ENCODE measurements around the gene GUCA1C.

GUCA1C gene

DNA sequence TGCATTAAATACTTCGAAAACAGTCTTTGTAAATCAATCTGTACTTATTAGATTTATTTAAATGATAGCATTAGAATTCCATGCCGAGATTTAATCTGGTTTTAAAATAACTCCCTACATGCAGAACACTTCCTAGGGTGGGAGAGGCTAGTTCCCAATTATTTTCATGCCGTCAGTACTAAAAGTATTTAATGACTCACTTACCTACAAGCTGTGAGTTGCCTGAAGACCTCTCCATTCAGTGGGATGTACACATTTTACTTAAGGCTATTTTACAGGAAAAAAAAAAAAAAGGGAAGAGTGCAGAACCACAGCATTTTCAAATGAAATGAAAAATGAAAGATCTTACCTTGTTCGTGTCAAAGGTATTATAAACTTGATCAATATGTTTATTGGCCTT lies 469 bp downstream of the GUCA1C start:
- Histone ChIP-seq H3K4me3 (ENCODE audit: insufficient read depth, low read depth, low read length) (no peak overlapping the region), H3K9me3 (ENCODE audit: control insufficient read depth, low read length) (no peaks in the 10 kb centered on the region), H3K27ac (ENCODE audit: insufficient read depth, low read depth, low read length, poor library complexity, severe bottlenecking) (no peak overlapping the region), H3K4me1 (ENCODE audit: control insufficient read depth, insufficient read depth, low read length) (no peaks in the 10 kb centered on the region), H3K36me3 (ENCODE audit: control insufficient read depth, insufficient read depth, low read length) (no peaks in the 10 kb centered on the region), H3K27me3 (ENCODE audit: control insufficient read depth, insufficient read depth, low read length, poor library complexity, severe bottlenecking) (no peaks in the 10 kb centered on the region)
- WGBS, 2 experiments, result 93 to 95% methylated on average over 2 to 3 of the region's 4 CpGs

DNA sequence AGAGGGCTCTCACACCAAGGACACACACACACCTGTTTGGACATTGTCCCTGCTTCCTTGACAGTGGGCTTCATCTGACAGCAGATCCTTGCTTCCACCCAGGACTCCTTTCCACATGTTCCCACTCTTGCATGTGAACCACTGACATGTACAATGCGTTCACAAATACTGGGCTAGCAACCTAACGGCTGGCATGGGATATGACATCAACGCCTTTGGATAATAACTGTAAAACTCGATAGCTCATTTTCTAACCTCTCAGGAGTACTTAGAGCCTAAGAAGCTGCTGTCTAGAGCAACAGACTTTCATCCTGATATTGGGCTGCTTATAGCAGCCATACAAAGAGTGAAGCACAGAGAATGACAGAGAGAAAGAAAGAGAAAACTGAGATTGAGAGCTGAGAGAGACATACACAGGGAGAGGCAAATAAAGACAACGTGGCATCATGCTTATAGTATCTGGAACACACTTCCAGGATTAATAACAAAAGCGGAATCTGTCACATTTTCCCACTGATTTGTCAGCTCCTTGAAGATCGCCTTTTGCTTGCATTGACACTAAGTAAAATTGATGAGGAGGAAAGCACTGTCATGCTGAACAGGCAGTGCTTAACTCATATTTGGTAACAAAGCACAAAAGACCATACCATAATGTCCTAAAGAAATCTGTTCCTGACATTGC lies 1.7 kb downstream of the GUCA1C start:
- Histone ChIP-seq H3K4me1 (ENCODE audit: control insufficient read depth, insufficient read depth, low read length) (no peaks in the 10 kb centered on the region), H3K9me3 (ENCODE audit: control insufficient read depth, low read length) (no peaks in the 10 kb centered on the region), H3K36me3 (ENCODE audit: control insufficient read depth, insufficient read depth, low read length) (no peaks in the 10 kb centered on the region), H3K27ac (ENCODE audit: insufficient read depth, low read depth, low read length, poor library complexity, severe bottlenecking) (no peak overlapping the region), H3K4me3 (ENCODE audit: insufficient read depth, low read depth, low read length) (no peak overlapping the region), H3K27me3 (ENCODE audit: control insufficient read depth, insufficient read depth, low read length, poor library complexity, severe bottlenecking) (no peaks in the 10 kb centered on the region)
- 88 to 91% methylated on average over 7 of the region's 7 CpGs for WGBS, 2 experiments

DNA sequence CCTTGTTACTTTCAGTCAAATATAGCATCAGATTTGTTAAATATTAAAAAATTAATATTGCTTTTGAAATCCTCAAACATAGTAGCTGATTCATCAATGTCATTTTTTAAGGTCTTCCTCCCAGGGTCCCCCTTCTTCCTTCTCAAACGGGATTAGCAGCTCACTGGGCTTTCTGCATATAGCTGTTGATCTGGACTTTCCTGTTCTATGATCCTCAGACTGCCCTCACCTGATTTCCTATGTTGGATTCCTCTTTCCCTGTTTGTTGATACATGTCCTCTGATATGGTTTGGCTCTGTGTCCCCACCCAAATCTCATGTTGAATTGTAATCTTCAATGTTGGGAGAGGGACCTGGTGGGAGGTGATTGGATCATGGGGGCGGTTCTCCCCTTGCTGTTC lies 5.8 kb downstream of the GUCA1C start:
- Histone ChIP-seq H3K9me3 (ENCODE audit: control insufficient read depth, low read length) (no peaks in the 10 kb centered on the region), H3K27me3 (ENCODE audit: control insufficient read depth, insufficient read depth, low read length, poor library complexity, severe bottlenecking) (no peaks in the 10 kb centered on the region), H3K36me3 (ENCODE audit: control insufficient read depth, insufficient read depth, low read length) (no peaks in the 10 kb centered on the region), H3K4me3 (ENCODE audit: insufficient read depth, low read depth, low read length) (no peak overlapping the region), H3K27ac (ENCODE audit: insufficient read depth, low read depth, low read length, poor library complexity, severe bottlenecking) (no peak overlapping the region), H3K4me1 (ENCODE audit: control insufficient read depth, insufficient read depth, low read length) (no peaks in the 10 kb centered on the region)
- 90 to 93% methylated on average over 2 of the region's 2 CpGs for WGBS, 2 experiments

DNA sequence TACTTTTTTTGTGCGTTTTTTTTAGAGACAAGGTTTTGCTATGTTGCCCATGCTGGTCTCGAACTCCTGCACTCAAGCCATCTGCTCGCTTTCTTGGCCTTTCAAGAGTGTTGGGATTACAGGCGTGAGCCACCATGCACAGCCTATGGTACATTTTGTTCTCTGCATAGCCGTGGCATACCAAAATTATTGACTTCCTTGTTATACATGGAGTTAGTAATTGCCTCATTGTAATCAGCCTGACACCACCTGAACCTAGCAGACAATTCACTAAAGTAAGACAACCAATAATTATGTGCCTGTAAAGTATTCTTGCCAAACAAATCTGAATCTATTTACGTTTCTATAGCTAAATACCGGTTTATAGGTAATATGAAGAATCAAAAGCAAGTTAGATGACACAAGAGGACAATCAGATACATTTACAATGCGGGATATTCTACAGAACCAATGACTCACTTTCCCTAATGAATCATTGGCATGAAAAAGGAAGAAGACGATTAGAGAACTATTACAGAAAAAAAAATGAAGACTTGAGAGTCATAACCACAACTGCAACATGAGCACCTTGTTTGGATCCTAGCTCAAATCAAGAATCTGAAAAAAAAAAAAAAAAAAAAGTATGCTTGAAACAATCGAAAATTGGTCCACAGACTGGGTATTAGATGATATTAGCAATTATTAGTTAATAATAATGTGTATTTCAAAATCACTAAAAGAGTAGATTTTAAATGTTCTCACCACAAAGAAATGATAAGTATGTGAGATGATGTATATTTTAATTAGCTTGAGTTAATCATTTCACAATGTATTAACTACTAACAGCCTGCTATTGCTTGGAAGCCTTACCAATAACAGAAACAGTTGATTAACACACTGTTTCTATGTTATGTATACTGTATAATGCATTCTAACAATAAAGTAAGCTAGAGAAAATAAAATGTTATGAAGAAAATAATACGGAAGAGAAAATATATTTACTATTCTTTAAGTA lies 7.1 kb downstream of the GUCA1C start:
- 91 to 96% methylated on average over 6 to 8 of the region's 11 CpGs for WGBS, 2 experiments
- Histone ChIP-seq H3K27ac (ENCODE audit: insufficient read depth, low read depth, low read length, poor library complexity, severe bottlenecking) (no peak overlapping the region), H3K27me3 (ENCODE audit: control insufficient read depth, insufficient read depth, low read length, poor library complexity, severe bottlenecking) (no peaks in the 10 kb centered on the region), H3K36me3 (ENCODE audit: control insufficient read depth, insufficient read depth, low read length) (no peaks in the 10 kb centered on the region), H3K4me3 (ENCODE audit: insufficient read depth, low read depth, low read length) (no peak overlapping the region), H3K9me3 (ENCODE audit: control insufficient read depth, low read length) (no peaks in the 10 kb centered on the region), H3K4me1 (ENCODE audit: control insufficient read depth, insufficient read depth, low read length) (no peaks in the 10 kb centered on the region)

DNA sequence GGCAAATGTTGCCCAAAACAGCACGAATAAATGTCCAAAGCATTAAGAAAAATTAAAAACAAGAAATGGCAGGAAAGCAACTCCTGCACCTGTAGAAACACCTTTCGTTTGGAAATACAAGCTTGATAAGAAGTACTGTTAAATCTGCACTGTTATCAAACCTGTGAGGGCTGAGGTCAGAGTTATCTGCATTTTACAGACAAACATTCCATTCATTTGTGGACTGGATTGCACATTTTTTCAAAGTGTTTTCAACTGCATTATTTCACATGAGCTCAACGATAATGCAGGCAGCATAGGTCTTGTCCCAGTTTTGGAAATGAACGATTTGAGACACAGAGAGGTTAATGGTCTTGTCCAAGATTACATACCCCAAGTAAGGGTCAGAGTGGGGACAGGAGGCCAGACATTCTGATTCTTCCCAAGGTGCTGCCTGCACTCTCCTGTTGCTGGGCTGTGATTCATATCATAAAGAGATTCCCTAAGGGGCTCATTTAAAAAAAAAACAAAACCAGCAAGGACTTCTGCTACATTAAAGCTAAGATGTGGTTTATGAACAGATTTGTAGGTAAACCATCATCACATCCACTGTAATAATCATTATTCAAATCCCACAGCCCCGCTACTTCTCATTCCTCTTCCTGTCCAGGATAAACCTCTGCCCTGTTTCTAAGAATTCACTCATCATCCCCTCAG lies 13.0 kb downstream of the GUCA1C start:
- Histone ChIP-seq H3K9me3 (ENCODE audit: control insufficient read depth, low read length) (no peaks in the 10 kb centered on the region), H3K27me3 (ENCODE audit: control insufficient read depth, insufficient read depth, low read length, poor library complexity, severe bottlenecking) (no peaks in the 10 kb centered on the region), H3K4me1 (ENCODE audit: control insufficient read depth, insufficient read depth, low read length) (no peaks in the 10 kb centered on the region), H3K27ac (ENCODE audit: insufficient read depth, low read depth, low read length, poor library complexity, severe bottlenecking) (no peak overlapping the region), H3K36me3 (ENCODE audit: control insufficient read depth, insufficient read depth, low read length) (no peaks in the 10 kb centered on the region), H3K4me3 (ENCODE audit: insufficient read depth, low read depth, low read length) (no peak overlapping the region)
- WGBS, 2 experiments, result 88 to 92% methylated on average over 5 of the region's 5 CpGs

DNA sequence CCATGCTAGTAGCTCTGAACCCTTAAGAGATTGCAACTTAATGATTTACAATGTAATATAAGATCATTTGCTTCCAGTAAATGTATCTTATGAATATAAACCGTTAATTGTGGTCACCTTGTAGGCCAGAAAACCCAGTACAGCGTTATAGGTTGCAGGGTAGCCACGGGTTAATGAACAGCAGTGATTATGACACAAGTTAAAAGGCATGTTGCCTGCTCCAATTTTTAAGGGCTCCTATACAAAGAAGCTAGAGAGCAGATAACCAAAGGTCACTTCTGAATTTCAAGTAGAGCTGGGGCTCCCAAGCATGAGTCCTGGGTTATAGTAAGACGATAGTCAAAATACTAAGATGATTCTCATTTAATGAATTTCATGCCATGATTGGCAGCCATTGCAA lies 13.5 kb downstream of the GUCA1C start:
- Histone ChIP-seq H3K4me3 (ENCODE audit: insufficient read depth, low read depth, low read length) (no peak overlapping the region), H3K27me3 (ENCODE audit: control insufficient read depth, insufficient read depth, low read length, poor library complexity, severe bottlenecking) (no peaks in the 10 kb centered on the region), H3K36me3 (ENCODE audit: control insufficient read depth, insufficient read depth, low read length) (no peaks in the 10 kb centered on the region), H3K27ac (ENCODE audit: insufficient read depth, low read depth, low read length, poor library complexity, severe bottlenecking) (no peak overlapping the region), H3K9me3 (ENCODE audit: control insufficient read depth, low read length) (no peaks in the 10 kb centered on the region), H3K4me1 (ENCODE audit: control insufficient read depth, insufficient read depth, low read length) (no peaks in the 10 kb centered on the region)
- WGBS, 2 experiments, result 80 to 84% methylated on average over 4 of the region's 4 CpGs

DNA sequence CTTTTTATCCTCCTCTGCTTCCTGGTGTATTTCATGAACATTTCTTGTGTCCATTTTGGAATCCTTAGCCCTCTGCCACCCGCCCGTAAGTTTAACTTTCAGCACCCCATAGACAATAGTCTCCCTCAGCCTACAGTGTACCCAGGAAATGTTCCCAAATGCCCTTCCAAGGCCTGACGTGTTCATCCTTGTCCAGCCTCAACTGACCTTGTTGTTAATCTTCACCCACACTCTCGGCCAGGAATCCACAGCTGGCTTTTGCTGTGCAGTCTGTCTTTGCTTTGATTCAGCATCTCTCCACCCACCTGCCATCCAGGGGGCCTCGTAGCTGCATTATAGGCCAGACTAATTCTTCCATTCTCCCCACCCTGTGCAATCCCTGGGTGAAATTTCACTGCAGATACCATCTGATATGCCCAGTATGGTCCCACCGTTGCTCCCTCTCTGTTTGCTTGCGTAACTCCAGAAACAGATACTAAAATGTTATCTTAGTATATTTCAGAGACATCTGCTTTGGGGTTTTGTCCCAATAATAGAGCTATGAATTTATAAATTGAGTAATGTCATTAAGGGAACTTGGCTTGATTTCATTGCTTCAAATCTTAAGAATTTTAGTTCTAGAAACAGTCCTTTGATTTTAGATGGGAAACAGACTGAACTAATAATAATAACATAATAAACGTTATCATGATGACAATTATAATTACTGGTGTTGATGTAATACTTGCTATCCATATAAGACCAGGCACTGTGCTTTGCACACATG lies 16.6 kb downstream of the GUCA1C start:
- WGBS, 2 experiments, result 81 to 86% methylated on average over 6 to 7 of the region's 8 CpGs

DNA sequence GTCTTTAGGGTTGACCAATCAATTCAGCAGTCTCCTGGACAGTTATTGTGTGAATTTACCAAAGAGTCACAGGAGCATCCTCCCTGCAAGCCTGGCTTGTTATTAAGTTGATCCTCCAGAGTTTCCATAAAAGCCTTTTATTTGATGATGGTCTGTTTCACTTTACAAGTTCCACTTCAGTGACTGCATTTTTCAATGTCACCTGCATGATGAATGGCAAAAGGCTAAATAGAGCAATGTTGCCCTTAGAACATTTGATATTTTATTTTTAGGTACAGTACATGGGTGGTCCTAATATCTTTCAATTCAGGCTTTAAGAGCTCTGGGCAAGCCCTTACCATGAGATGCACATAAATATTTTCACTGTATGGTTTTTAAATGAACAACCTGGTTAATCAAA lies 22.6 kb downstream of the GUCA1C start:
- no peak overlapping the region for H3K27ac ChIP-seq (ENCODE audit: insufficient read depth, low read depth, low read length, poor library complexity, severe bottlenecking)
- no peaks in the 10 kb centered on the region for H3K27me3 ChIP-seq (ENCODE audit: control insufficient read depth, insufficient read depth, low read length, poor library complexity, severe bottlenecking)

More for the DNA sequence above, 16.6 kb downstream of the GUCA1C start:
- H3K36me3 ChIP-seq (ENCODE audit: control insufficient read depth, insufficient read depth, low read length), result no peaks in the 10 kb centered on the region
- H3K4me3 ChIP-seq (ENCODE audit: insufficient read depth, low read depth, low read length), result no peak overlapping the region
- H3K4me1 ChIP-seq (ENCODE audit: control insufficient read depth, insufficient read depth, low read length), result no peaks in the 10 kb centered on the region
- H3K27me3 ChIP-seq (ENCODE audit: control insufficient read depth, insufficient read depth, low read length, poor library complexity, severe bottlenecking), result no peaks in the 10 kb centered on the region
- H3K27ac ChIP-seq (ENCODE audit: insufficient read depth, low read depth, low read length, poor library complexity, severe bottlenecking), result no peak overlapping the region
- H3K9me3 ChIP-seq (ENCODE audit: control insufficient read depth, low read length), result no peaks in the 10 kb centered on the region

DNA sequence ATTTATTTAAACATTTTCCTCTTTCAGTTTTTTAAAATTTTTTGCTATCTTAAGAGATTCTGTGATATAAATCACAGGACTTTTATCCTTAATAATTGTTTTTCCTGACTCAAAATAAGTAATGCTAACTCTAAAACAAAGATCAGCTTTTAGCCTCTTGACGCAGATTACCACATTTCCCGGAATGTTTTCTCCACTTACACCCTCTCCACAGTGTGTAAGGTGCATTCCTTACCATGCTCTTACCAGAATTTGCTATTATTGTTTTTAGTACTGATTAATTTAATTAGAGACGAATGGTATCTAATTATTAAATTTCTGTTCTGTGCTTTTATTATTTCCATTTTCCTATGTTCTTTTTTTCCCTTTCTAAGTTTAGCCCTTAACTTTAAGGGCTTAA lies 34.8 kb downstream of the GUCA1C start:
- Histone ChIP-seq H3K4me1 (ENCODE audit: control insufficient read depth, insufficient read depth, low read length) (no peaks in the 10 kb centered on the region), H3K36me3 (ENCODE audit: control insufficient read depth, insufficient read depth, low read length) (no peaks in the 10 kb centered on the region), H3K27me3 (ENCODE audit: control insufficient read depth, insufficient read depth, low read length, poor library complexity, severe bottlenecking) (no peaks in the 10 kb centered on the region), H3K9me3 (ENCODE audit: control insufficient read depth, low read length) (no peaks in the 10 kb centered on the region), H3K4me3 (ENCODE audit: insufficient read depth, low read depth, low read length) (no peak overlapping the region), H3K27ac (ENCODE audit: insufficient read depth, low read depth, low read length, poor library complexity, severe bottlenecking) (no peak overlapping the region)
- WGBS, 2 experiments, result 96 to 100% methylated on average over 2 of the region's 3 CpGs

More for the DNA sequence above, 22.6 kb downstream of the GUCA1C start:
- Histone ChIP-seq H3K4me1 (ENCODE audit: control insufficient read depth, insufficient read depth, low read length) (no peaks in the 10 kb centered on the region), H3K4me3 (ENCODE audit: insufficient read depth, low read depth, low read length) (no peak overlapping the region), H3K36me3 (ENCODE audit: control insufficient read depth, insufficient read depth, low read length) (no peaks in the 10 kb centered on the region), H3K9me3 (ENCODE audit: control insufficient read depth, low read length) (no peaks in the 10 kb centered on the region)

All from ectodermal cell (in vitro differentiated cells).